ENCODE results near the gene KATNB1. TPM values are rescaled to one million over a fixed set of nuclear protein-coding genes. Genes with fewer than 3 reads are reported as not detected.

The KATNB1 gene
- polyA plus RNA-seq, 3 donors, result 16.9 to 35.6 (median 17.7) TPM

- Histone ChIP-seq H3K36me3 (replicated peaks in 1 of 2; ENCODE audit: control insufficient read depth in 1 of 2, insufficient read depth in 2 of 2, low read length in 2 of 2) (no peaks in the 10 kb centered on the region), H3K79me2 (ENCODE audit: insufficient read depth, low read length) (no peaks in the 10 kb centered on the region), H3K9ac (ENCODE audit: insufficient read depth, low read length, poor library complexity, severe bottlenecking) (no peak overlapping the region), H4K20me1 (ENCODE audit: insufficient read depth, low read length) (no peaks in the 10 kb centered on the region), H3K4me3 (replicated peaks in 1 of 3; ENCODE audit: low read depth in 2 of 3, low read length in 3 of 3) (no peak overlapping the region), H2AFZ (ENCODE audit: insufficient read depth, low read depth, low read length, poor library complexity, severe bottlenecking) (no peak overlapping the region), H3K9me3 (replicated peaks in 1 of 2; ENCODE audit: control insufficient read depth in 1 of 2, insufficient read depth in 1 of 2, low read length in 2 of 2) (no peaks in the 10 kb centered on the region), H3K27me3 (ENCODE audit: control insufficient read depth in 2 of 2, insufficient read depth in 2 of 2, low read length in 2 of 2) (no peaks in the 10 kb centered on the region), H3K27ac (ENCODE audit: low read depth in 1 of 2, low read length in 2 of 2) (no peak overlapping the region), H3K4me2 (replicated peaks; ENCODE audit: extremely low read depth, low read length, poor library complexity, severe bottlenecking) (no peak overlapping the region), H3K4me1 (ENCODE audit: control insufficient read depth in 1 of 2, insufficient read depth in 2 of 2, low read length in 2 of 2) (peaks cover 11 to 18% of the 10 kb centered on the region in 2 donors)
- peaks cover 0 to 2% (median 1%) of the 10 kb centered on the region in 3 donors for H3K27me3 Mint-ChIP-seq (ENCODE audit: low read depth in 3 of 3)
- TF ChIP-seq CTCF (IDR thresholded peaks at IDR 0.05), result no peak
- 97% methylated on average over 10 of the region's 16 CpGs for WGBS (ENCODE audit: insufficient coverage)
- intact Hi-C loops (cut with micrococcal nuclease), result loop anchor here (5.0 kb wide), 2 partner anchors 33 to 37 kb away; no protein-coding TSS in a partner anchor
- peaks cover 16% of the 10 kb centered on the region for H3K4me1 Mint-ChIP-seq
- no peak overlapping the region for H3K27ac Mint-ChIP-seq
- no peaks in the 10 kb centered on the region for H3K36me3 Mint-ChIP-seq
- DNase-seq, result no peak
- H3K9me3 Mint-ChIP-seq, result peaks cover 0 to 3% (median 0%) of the 10 kb centered on the region in 7 donors
- H3K4me3 Mint-ChIP-seq, result no peak overlapping the region
Observed at GRCh38 chr16:57698812-57699405, 36.7 kb upstream of the KATNB1 start.

- Histone ChIP-seq H2AFZ (ENCODE audit: insufficient read depth, low read depth, low read length, poor library complexity, severe bottlenecking) (no peak overlapping the region), H3K9ac (ENCODE audit: insufficient read depth, low read length, poor library complexity, severe bottlenecking) (no peak overlapping the region)
- WGBS (ENCODE audit: insufficient coverage), result 93% methylated on average over 3 of the region's 3 CpGs
Observed at GRCh38 chr16:57699481-57699880, 36.1 kb upstream of the KATNB1 start.

More at GRCh38 chr16:57699481-57699880, 36.1 kb upstream of the KATNB1 start:
- Mint-ChIP-seq H3K4me1 (peaks cover 11% of the 10 kb centered on the region), H3K27me3 (ENCODE audit: low read depth in 3 of 3) (peaks cover 0 to 2% (median 1%) of the 10 kb centered on the region in 3 donors), H3K4me3 (no peak overlapping the region), H3K36me3 (no peaks in the 10 kb centered on the region), H3K27ac (no peak overlapping the region), H3K9me3 (peaks cover 0 to 3% (median 0%) of the 10 kb centered on the region in 7 donors)
- no peaks in the 10 kb centered on the region for H3K9me3 ChIP-seq (replicated peaks in 1 of 2; ENCODE audit: control insufficient read depth in 1 of 2, insufficient read depth in 1 of 2, low read length in 2 of 2)
- no peak overlapping the region for H3K4me2 ChIP-seq (replicated peaks; ENCODE audit: extremely low read depth, low read length, poor library complexity, severe bottlenecking)
- H3K27ac ChIP-seq (ENCODE audit: low read depth in 1 of 2, low read length in 2 of 2), result no peak overlapping the region
- no peaks in the 10 kb centered on the region for H3K79me2 ChIP-seq (ENCODE audit: insufficient read depth, low read length)
- H3K4me3 ChIP-seq (replicated peaks in 1 of 3; ENCODE audit: low read depth in 2 of 3, low read length in 3 of 3), result no peak overlapping the region
- H3K4me1 ChIP-seq (ENCODE audit: control insufficient read depth in 1 of 2, insufficient read depth in 2 of 2, low read length in 2 of 2), result peaks cover 11 to 13% of the 10 kb centered on the region in 2 donors
- no peaks in the 10 kb centered on the region for H3K36me3 ChIP-seq (replicated peaks in 1 of 2; ENCODE audit: control insufficient read depth in 1 of 2, insufficient read depth in 2 of 2, low read length in 2 of 2)
- DNase-seq, result no peak
- no peaks in the 10 kb centered on the region for H4K20me1 ChIP-seq (ENCODE audit: insufficient read depth, low read length)
- TF ChIP-seq CTCF (IDR thresholded peaks at IDR 0.05), result no peak
- intact Hi-C loops (cut with micrococcal nuclease), result loop anchor here (5.0 kb wide), 2 partner anchors 33 to 37 kb away; no protein-coding TSS in a partner anchor
- no peaks in the 10 kb centered on the region for H3K27me3 ChIP-seq (ENCODE audit: control insufficient read depth in 2 of 2, insufficient read depth in 2 of 2, low read length in 2 of 2)

Data from CD14-positive monocyte (primary cell).